ENCODE results near the gene GNG8. TPM values are rescaled to one million over a fixed set of nuclear protein-coding genes. Genes with fewer than 3 reads are reported as not detected.

GNG8 gene
- total and polyA plus RNA-seq, 7 donors, result not detected

DNA sequence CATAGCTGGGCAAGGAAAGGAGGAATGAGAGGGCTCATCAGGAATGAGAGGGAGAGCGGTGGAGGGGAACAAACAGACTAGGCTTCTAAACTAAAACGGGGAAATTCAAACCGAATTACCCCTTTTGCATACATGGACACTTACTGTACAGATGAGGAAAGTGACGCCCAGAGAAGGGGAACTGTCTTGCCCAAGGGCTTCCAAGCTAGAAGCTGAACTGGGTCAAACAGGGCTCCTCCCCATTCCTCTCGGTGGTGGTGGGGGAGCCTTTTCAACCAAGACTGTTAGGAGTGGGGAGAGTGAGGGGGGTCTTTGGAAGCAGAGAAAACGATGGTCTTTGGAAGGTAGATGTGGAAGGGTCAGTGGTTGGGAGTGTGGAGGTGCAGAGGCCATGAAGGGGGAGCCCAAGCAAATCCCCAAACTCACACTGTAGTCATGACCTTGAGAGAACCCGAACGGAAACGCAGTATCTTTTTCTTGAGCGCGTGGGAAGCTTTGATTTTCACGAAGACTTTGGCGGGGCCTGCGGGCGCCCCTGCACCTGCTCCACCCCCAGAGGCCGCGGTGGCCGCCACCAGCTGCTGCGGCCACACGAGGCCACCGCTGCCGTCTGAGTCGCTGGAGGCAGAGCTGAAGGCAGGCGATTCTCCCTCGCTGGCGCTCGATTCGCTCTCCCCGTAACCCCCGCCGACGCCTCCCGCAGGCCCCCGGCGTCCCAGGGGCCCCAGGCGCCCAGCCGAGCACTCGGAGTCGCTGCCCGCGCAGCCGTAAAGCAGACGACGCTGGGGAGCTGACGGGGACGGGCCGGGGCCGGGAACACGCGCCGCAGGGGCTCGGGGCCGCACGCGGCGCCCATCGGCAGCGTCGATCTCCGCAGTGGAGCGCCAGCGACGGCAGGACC, 12.3 kb upstream of the GNG8 start:
- TF ChIP-seq EP300 (IDR thresholded peaks at IDR 0.05), result no peak
- TF ChIP-seq CTCF (IDR thresholded peaks at IDR 0.05), result no peak
- no peak for TF ChIP-seq POLR2A (IDR thresholded peaks at IDR 0.05)
- TF ChIP-seq POLR2AphosphoS5 (IDR thresholded peaks at IDR 0.05), result peak in 1 of 4 donors; percentile 6
- 33 to 46% methylated on average over 63 of the region's 63 CpGs for WGBS, 2 donors
- no peak for DNase-seq
- H3K4me1 ChIP-seq, result peaks cover 0 to 25% (median 22%) of the 10 kb centered on the region in 4 donors
- H3K36me3 ChIP-seq, result peaks cover 0 to 24% (median 9%) of the 10 kb centered on the region in 4 donors
- H3K27ac ChIP-seq, result peak overlapping the region in 3 of 4 donors; percentile 27 to 39 (median 27)
- peaks cover 0 to 3% (median 0%) of the 10 kb centered on the region in 3 donors for H3K27me3 ChIP-seq
- H3K4me3 ChIP-seq, result no peak overlapping the region
- intact Hi-C loops (cut with DNase I), result no loop called here
- H3K9me3 ChIP-seq, result no peaks in the 10 kb centered on the region

DNA sequence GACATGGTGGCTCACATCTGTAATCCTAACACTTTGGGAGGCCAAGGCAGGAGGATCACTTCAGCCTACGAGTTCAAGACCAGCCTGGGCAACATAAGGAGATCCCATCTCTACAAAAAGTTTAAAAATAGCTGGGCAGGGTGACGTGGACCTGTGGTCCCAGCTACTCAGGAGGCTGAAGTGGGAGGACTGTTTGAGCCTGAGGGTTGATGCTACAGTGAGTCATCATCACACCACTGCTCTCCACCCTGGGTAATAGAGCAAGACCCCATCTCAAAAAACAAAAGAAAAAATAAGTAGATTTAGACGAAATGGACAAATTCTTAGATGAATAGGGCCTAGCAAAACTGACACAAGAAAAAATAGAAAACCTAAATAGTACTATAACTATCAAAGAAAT, 10.4 kb upstream of the GNG8 start:
- H3K27ac ChIP-seq, result peak overlapping the region in 2 of 4 donors; percentile 62 to 68
- intact Hi-C loops (cut with DNase I), result no loop called here
- WGBS, 2 donors, result 80 to 85% methylated on average over 3 of the region's 3 CpGs
- no peaks in the 10 kb centered on the region for H3K9me3 ChIP-seq
- DNase-seq, result no peak
- peaks cover 0 to 3% (median 0%) of the 10 kb centered on the region in 3 donors for H3K27me3 ChIP-seq
- TF ChIP-seq POLR2AphosphoS5 (IDR thresholded peaks at IDR 0.05) (no peak), CTCF (IDR thresholded peaks at IDR 0.05) (no peak), EP300 (IDR thresholded peaks at IDR 0.05) (no peak), POLR2A (IDR thresholded peaks at IDR 0.05) (no peak)
- peaks cover 0 to 11% (median 3%) of the 10 kb centered on the region in 4 donors for H3K36me3 ChIP-seq
- no peak overlapping the region for H3K4me3 ChIP-seq
- peaks cover 0 to 17% (median 14%) of the 10 kb centered on the region in 4 donors for H3K4me1 ChIP-seq

- DNase-seq, result no peak
- Histone ChIP-seq H3K9me3 (no peaks in the 10 kb centered on the region), H3K27ac (peak overlapping the region; percentile 47 to 68 (median 56)), H3K36me3 (peaks cover 0 to 8% (median 3%) of the 10 kb centered on the region in 4 donors), H3K27me3 (no peaks in the 10 kb centered on the region), H3K4me3 (no peak overlapping the region), H3K4me1 (peaks cover 0 to 32% (median 23%) of the 10 kb centered on the region in 4 donors)
- WGBS, 2 donors, result 28 to 67% methylated on average over 3 of the region's 3 CpGs
- intact Hi-C loops (cut with DNase I), result no loop called here
- TF ChIP-seq CTCF (IDR thresholded peaks at IDR 0.05) (no peak), EP300 (IDR thresholded peaks at IDR 0.05) (no peak), POLR2A (IDR thresholded peaks at IDR 0.05) (no peak), POLR2AphosphoS5 (IDR thresholded peaks at IDR 0.05) (no peak)
Observed at GRCh38 chr19:46644720-46645119, 8.7 kb upstream of the GNG8 start.

DNA sequence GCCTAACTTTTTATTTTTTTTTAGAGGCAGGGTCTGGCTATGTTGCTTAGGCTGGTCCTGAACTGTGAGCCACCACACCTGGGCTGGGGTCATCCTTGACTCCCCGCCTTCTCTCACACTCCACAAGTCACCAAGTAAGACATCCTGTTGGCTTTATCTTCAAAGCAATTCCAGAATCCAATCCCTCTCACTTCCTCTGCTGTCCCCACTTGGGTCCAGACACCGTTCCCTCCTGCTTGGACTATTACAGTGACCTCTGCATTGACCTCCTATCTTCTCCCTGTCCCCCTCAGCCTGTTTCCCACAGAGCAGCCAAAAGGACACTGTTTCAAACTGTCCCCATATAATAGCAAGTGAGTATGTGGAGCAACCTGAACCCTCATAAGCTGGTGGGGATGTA, 4.7 kb upstream of the GNG8 start:
- Histone ChIP-seq H3K9me3 (no peaks in the 10 kb centered on the region), H3K27me3 (no peaks in the 10 kb centered on the region), H3K4me1 (peaks cover 0 to 48% (median 40%) of the 10 kb centered on the region in 4 donors), H3K27ac (peak overlapping the region; percentile 84 to 94 (median 90)), H3K4me3 (no peak overlapping the region), H3K36me3 (no peaks in the 10 kb centered on the region)
- intact Hi-C loops (cut with DNase I), result no loop called here
- no peak for TF ChIP-seq EP300 (IDR thresholded peaks at IDR 0.05)
- no peak for TF ChIP-seq CTCF (IDR thresholded peaks at IDR 0.05)
- TF ChIP-seq POLR2A (IDR thresholded peaks at IDR 0.05), result no peak
- 62 to 82% methylated on average over 2 of the region's 2 CpGs for WGBS, 2 donors
- no peak for DNase-seq
